ENCODE data around the gene PPP1R37.

PPP1R37 gene

GRCh38 chr19:45092747-45093678 lies at the start of gene PPP1R37:
TSS of gene PPP1R37 (plus strand) at chr19:45093179. CDS start at chr19:45093326, 147 bp downstream.
- DNase-seq, result peak; percentile 75

GRCh38 chr19:45045671-45046353 lies 47.2 kb upstream of the PPP1R37 start:
- no peak for DNase-seq

GRCh38 chr19:45046355-45046754 lies 46.6 kb upstream of the PPP1R37 start:
- DNase-seq, result no peak

DNA sequence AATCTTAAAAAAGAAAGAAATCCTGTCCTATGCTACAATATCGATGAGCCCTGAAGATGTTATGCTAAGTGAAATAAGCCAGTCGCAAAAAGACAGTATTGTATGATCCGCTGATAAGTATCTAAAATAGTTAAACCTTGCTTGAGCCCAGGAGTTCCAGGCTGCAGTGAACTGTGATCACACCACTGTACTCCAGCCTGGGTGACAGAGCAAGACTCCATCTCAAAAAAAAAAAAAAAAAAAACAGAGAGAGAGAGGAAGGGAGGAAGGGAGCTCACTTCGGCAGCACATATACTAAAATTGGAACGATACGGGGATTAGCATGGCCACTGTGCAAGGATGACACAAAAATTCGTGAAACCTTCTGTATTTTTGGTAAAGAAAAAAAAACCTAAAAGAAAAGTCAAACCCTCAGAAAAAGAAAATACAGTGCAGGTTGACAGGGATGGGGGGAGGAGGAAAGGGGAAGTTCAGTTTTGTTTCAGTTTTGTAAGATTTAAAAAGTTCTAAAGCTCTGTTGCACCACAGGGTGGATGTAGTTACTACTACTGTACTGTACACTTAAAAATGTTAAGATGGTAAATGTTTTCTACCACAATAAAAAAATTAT lies 45.7 kb upstream of the PPP1R37 start:
- no peak for DNase-seq

GRCh38 chr19:45049073-45049736 lies 43.8 kb upstream of the PPP1R37 start:
- DNase-seq, result no peak

DNA sequence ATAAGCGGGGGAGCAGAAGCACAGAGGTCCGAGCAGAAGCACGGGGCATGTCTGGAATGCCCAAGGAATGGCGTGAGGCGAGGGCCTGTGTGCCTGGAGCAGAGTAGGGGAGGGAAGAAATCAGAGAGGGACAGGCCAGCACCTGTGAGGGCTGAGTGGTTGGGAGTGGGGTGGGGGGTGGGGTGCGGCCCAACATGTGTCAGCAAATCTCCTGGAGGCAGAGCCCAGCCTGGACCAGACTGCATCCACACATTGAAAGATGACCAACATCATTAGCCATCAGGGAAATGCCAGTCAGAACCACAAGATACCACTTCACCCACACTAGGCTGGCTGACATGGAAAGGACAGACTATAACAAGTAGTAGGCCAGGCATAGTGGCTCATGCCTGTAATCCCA lies 42.9 kb upstream of the PPP1R37 start:
- DNase-seq, result no peak

DNA sequence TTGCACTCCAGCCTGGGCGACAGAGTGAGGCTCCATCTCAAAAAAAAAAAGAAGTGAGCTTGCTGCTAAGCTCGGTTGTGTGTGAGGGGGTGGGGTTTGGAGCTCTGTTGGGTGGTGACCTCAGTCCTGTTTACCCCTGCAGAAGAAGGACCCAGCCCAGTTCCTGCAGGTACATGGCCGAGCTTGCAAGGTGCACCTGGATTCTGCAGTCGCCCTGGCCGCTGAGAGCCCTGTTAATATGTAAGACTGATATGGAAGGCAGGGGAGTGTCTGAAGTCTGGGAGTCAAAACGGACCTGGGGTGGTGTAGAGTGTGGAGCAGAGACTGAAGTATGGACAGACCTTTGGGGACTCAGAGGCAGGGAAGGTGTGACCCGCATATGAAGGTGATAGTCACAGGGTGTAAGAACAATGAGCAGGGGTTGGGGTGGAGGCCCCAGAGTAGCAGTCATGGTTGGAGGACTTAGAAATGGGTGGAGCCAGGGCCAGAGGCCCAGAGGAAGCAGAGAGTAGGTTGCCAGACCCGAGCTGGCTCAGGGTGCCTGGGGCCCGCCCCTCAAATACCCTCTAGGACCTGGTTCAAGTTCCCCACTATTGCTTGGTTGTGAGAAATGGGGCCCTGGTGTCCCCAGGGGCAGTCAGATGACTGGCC lies 40.9 kb upstream of the PPP1R37 start:
- DNase-seq, result no peak

- DNase-seq, result no peak
Observed at GRCh38 chr19:45056831-45057230, 36.1 kb upstream of the PPP1R37 start.

GRCh38 chr19:45057444-45057843 lies 35.5 kb upstream of the PPP1R37 start:
- no peak for DNase-seq

DNA sequence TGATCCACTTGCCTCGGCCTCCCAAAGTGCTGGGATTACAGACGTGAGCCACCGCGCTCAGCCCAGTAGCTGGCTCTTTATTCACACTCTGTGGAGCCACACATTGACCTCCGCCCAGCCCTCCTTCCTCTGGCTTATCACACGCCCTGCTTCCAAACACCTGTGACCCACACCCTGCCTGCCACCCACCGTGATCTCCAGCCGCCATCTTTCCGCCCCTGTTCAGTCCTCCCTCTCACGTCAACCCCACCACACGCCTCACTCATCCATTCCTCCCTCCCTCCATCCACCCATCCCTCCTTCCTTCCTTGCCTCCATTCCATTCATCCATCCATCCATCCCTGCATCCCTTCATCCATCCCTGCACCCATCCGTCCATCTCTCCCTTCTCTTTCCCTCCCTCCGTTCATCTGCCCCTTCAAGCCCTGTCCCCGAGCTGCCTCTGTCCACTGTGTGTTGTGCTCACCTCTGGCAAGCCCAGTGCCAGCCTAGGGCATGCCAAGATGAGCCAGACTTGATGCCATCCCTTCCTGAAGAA lies 34.3 kb upstream of the PPP1R37 start:
- DNase-seq, result no peak

GRCh38 chr19:45059258-45059965 lies 33.6 kb upstream of the PPP1R37 start:
- DNase-seq, result peak; percentile 55

- no peak for DNase-seq
Observed at GRCh38 chr19:45061965-45062364, 31.0 kb upstream of the PPP1R37 start.

DNA sequence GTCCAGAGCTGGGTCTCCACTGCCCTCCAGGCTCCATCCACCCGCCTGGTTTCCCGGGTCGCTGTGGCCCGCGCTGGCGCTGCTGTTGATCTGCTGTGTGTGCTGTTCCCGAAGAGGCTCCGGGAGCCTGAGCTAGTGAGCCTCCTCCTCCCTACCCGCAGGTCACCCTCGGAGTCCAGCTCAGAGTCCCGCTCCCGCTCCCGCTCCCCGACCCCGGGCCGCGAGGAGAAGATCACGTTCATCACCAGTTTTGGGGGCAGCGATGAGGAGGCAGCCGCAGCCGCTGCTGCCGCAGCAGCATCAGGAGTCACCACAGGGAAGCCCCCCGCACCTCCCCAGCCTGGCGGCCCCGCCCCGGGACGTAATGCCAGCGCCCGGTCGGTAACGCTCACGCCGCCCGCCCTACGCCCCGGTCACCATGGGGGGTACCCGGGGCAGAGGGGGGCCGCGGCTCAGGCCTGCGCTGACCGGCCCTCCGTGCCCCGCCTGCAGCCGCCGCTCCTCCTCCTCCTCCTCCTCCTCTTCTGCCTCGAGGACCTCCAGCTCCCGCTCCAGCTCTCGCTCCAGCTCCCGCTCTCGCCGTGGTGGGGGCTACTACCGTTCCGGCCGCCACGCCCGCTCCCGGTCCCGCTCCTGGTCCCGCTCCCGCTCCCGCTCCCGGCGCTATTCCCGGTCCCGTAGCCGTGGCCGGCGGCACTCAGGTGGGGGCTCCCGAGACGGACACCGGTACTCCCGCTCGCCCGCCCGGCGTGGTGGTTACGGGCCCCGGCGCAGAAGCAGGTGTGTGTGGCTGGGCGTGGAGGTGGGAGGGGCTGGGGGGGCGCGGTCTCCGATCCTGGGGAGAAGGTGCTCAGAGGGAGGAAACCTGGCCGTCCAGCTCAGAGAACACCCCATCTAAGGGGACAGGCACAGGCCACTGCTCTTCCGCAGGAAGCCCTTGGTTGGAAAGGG lies 28.9 kb upstream of the PPP1R37 start:
- DNase-seq, result no peak

DNA sequence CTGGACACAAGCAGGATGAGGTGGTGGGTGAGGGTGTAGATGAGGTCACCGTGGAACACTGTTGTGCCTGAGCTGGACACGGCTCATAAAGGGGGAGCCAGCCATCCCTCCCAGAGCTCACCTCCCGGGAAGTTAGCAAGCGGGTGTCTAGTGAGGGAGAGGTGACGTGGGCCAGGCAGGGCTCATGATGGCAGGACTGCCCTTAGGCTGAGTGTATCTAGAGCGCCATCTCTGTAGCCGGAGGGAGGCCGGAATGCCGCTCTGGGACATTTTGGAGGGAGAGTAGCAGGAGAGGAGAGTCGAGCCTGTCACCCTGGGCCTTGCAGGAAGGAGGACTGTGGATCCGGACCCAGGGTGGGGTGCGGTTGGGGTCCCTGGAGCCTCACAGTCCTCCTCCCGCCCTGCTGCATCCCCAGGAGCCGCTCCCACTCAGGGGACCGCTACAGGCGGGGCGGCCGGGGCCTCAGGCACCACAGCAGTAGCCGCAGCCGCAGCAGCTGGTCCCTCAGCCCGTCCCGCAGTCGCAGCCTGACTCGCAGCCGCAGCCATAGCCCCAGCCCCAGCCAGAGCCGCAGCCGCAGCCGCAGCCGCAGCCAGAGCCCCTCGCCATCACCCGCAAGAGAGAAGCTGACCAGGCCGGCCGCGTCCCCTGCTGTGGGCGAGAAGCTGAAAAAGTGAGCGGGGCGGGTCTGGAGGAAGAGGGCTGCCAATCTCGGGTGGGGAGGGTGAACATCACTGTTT lies 25.9 kb upstream of the PPP1R37 start:
- DNase-seq, result no peak

- no peak for DNase-seq
Observed at GRCh38 chr19:45068041-45068440, 24.9 kb upstream of the PPP1R37 start.

GRCh38 chr19:45069056-45069455 lies 23.9 kb upstream of the PPP1R37 start:
- no peak for DNase-seq

DNA sequence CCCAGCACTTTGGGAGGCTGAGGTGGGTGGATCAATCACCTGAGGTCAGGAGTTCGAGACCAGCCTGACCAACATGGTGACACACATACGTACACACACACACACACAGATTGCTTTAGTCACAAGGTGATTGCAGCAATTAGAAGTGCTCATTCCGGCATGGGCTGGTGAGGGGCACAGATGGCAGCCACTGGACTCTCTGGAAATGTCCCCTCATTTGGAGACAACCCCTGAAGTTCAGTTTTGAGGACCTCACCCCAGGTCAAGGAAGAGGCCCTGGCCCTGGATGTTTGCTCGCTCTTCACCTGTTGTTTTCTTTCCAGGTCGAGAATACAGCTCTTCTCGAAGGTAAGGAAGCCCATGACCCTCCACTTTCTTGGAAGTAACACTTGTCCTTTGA lies 22.8 kb upstream of the PPP1R37 start:
- DNase-seq, result no peak

DNA sequence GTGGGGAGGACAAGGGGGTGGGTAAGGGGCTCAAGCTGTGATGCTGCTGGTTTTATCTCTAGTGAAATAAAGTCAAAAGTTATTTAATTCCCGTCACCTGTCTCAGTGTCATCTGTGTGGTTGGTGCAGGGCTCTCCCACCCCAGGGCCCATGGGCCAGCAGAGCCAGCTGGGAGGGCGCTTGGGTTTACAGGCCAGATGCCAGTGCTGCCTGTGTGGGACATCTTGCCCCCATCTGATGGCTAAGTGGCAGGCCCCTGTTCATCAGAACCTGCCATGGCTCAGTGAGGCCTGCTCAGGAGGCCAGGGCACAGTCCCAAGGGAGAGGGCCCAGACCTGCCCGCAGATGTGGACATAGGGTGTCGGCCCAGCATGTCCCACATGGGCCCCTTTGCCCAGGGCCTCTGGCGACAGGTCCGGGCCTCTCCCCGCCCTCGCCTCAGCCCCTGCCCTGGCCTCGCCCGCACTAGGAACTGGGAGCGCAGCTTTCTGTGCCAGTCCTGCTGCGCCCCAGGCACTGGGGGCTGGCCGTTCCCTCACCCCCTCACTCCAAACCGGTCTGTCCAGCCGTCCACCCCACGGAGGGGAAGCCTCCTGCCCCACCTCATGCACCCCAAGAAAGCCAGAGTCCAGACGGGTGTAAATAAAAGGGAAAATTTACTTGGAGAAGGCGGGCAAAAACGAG lies 22.0 kb upstream of the PPP1R37 start:
- no peak for DNase-seq

DNA sequence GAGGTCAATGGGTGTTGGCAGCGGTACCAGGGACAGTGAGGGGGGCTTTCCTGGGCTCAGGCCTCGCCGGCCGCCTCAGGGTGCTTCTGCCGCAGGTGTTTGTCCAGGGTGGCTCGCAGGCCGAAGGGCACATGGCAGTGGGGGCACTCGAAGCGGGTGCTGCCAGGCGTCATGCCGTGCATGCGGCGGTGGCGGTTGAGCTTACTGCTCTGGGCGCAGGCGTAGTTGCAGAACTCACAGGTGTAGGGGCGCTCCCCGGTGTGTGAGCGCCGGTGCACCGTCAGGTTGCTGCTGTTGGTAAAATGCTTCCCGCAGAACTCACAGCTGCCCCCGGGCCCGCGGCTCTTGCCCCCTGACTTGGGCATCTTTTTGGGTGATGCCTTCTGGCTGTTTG lies 21.4 kb upstream of the PPP1R37 start:
- no peak for DNase-seq
